Measurements from ENCODE around the gene ZNF154. TPM values are rescaled to one million over a fixed set of nuclear protein-coding genes. Genes with fewer than 3 reads are reported as not detected.

ZNF154 gene
- total and polyA plus RNA-seq, 2 experiments from 2014 or later: 2.2 to 2.6 TPM

DNA sequence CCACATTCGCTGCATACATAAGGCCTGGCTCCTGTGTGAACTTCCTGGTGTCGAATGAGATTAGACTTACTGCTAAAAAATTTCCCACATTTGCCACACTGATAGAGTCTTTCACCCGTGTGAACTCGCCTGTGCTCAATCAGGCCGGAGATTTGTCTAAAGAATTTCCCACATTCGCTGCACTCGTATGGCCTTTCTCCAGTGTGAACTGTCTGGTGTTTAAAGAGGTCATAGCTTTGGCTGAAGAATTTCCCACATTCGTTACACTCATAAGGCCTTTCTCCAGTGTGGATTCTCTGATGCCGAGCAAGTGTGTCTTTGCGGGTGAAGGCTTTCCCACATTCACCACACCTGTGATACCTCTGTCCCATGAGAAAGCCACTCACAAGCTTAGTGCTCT, 11.9 kb upstream of the ZNF154 start:
- H3K27me3 ChIP-seq (replicated peaks; ENCODE audit: insufficient read depth): no peaks in the 10 kb centered on the region
- in situ Hi-C loops (cut with MboI): no loop called here
- peaks cover 26% of the 10 kb centered on the region for H3K79me2 ChIP-seq (ENCODE audit: insufficient read depth)
- H4K20me1 ChIP-seq (ENCODE audit: insufficient read depth): no peaks in the 10 kb centered on the region
- H3F3A ChIP-seq (ENCODE audit: insufficient read depth): 0 out of 2 replicates have a peak, but pooled peaks cover 6% of the 10 kb centered on the region
- no peak for DNase-seq
- TF ChIP-seq EZH2phosphoT487 (IDR thresholded peaks at IDR 0.05; ENCODE audit: insufficient read depth, low read depth): no peak
- no peak for TF ChIP-seq EZH2 (IDR thresholded peaks at IDR 0.05; ENCODE audit: insufficient read depth, poor library complexity, severe bottlenecking)
- H3K9me3 ChIP-seq (ENCODE audit: low read depth): no peaks in the 10 kb centered on the region
- no peak overlapping the region for H3K4me3 ChIP-seq
- no peak overlapping the region for H3K4me2 ChIP-seq (ENCODE audit: unreplicated experiment)
- peaks cover 23% of the 10 kb centered on the region for H3K36me3 ChIP-seq (ENCODE audit: low read depth)
- no peaks in the 10 kb centered on the region for H3K9me2 ChIP-seq (ENCODE audit: insufficient read depth)
- 97 to 98% methylated on average over 10 of the region's 10 CpGs for WGBS, 2 experiments (ENCODE audit: low coverage in 1 of 2, low lambda C conversion rate in 2 of 2, missing lambda C conversion rate in 2 of 2)
- no peak overlapping the region for H3K9ac ChIP-seq
- H2AFZ ChIP-seq: no peak overlapping the region
- no peak overlapping the region for H3K27ac ChIP-seq
- H3K4me1 ChIP-seq (ENCODE audit: insufficient read depth): no peaks in the 10 kb centered on the region

DNA sequence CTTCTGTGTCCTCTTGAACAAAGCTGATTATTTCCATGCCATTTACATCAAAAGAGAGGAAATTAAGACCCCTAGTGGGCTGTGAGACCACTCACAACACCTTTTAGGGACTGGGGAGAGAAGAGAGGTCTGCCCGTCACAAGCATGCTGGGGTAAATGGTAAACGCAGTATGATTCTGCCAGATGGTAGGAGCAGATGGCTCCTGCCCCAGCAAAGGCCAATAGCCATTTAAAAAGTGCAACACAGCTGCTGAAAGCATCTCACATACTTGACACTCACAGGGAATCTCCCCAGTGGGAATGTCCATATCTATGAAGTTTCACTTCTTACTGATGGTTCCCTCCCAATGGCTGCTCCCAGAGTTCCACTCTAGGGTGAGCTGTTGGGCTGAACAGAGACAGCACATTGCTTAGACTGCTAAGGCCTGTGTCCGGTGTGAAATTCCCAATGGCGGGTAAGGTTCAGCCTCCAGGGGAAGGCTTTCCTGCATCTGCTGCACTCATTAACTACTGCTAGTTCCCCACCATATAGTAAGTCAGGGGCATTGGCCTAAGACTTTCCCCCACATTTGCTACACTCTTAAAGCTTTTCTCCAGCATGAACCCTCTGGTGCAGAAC, 11.0 kb upstream of the ZNF154 start:
- no peak overlapping the region for H3K27ac ChIP-seq
- no peaks in the 10 kb centered on the region for H3K27me3 ChIP-seq (replicated peaks; ENCODE audit: insufficient read depth)
- no peak overlapping the region for H2AFZ ChIP-seq
- H3K4me2 ChIP-seq (ENCODE audit: unreplicated experiment): no peak overlapping the region
- H3K36me3 ChIP-seq (ENCODE audit: low read depth): peaks cover 23% of the 10 kb centered on the region
- H4K20me1 ChIP-seq (ENCODE audit: insufficient read depth): no peaks in the 10 kb centered on the region
- no peak for DNase-seq
- no peaks in the 10 kb centered on the region for H3K9me3 ChIP-seq (ENCODE audit: low read depth)
- H3K9me2 ChIP-seq (ENCODE audit: insufficient read depth): no peaks in the 10 kb centered on the region
- H3K4me3 ChIP-seq: no peak overlapping the region
- 73 to 84% methylated on average over 4 of the region's 4 CpGs for WGBS, 2 experiments (ENCODE audit: low coverage in 1 of 2, low lambda C conversion rate in 2 of 2, missing lambda C conversion rate in 2 of 2)
- in situ Hi-C loops (cut with MboI): no loop called here
- peaks cover 18% of the 10 kb centered on the region for H3K79me2 ChIP-seq (ENCODE audit: insufficient read depth)
- H3K4me1 ChIP-seq (ENCODE audit: insufficient read depth): no peaks in the 10 kb centered on the region
- no peak overlapping the region for H3K9ac ChIP-seq
- TF ChIP-seq EZH2phosphoT487 (IDR thresholded peaks at IDR 0.05; ENCODE audit: insufficient read depth, low read depth) (no peak), EZH2 (IDR thresholded peaks at IDR 0.05; ENCODE audit: insufficient read depth, poor library complexity, severe bottlenecking) (no peak)
- 0 out of 2 replicates have a peak, but pooled peaks cover 6% of the 10 kb centered on the region for H3F3A ChIP-seq (ENCODE audit: insufficient read depth)

DNA sequence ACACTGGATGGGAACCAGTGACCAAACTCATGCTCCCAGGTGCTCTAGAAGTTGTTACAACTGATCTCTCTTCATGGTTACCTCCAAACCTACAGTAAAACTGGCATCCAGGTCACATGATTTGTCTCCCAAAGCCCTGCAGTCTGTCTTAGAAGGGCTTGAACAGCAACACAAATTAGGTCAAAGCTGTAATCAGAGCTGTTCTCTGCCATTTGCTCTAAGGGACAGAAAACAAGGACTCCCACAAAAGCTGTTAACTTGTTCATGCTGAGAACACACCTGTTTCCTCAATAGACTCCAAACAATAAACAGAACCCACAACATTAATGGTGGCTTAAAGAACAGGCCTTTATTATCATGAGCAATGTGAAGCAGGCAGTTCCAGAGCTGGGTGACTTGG, 10.4 kb upstream of the ZNF154 start:
- Histone ChIP-seq H3K79me2 (ENCODE audit: insufficient read depth) (peaks cover 12% of the 10 kb centered on the region), H2AFZ (no peak overlapping the region), H3K27me3 (replicated peaks; ENCODE audit: insufficient read depth) (no peaks in the 10 kb centered on the region), H3K9me2 (ENCODE audit: insufficient read depth) (no peaks in the 10 kb centered on the region), H3K27ac (no peak overlapping the region), H4K20me1 (ENCODE audit: insufficient read depth) (no peaks in the 10 kb centered on the region), H3K9me3 (ENCODE audit: low read depth) (no peaks in the 10 kb centered on the region), H3K4me3 (no peak overlapping the region), H3K4me1 (ENCODE audit: insufficient read depth) (no peaks in the 10 kb centered on the region), H3F3A (ENCODE audit: insufficient read depth) (0 out of 2 replicates have a peak, but pooled peaks cover 6% of the 10 kb centered on the region), H3K36me3 (ENCODE audit: low read depth) (peaks cover 23% of the 10 kb centered on the region), H3K9ac (no peak overlapping the region), H3K4me2 (ENCODE audit: unreplicated experiment) (no peak overlapping the region)
- in situ Hi-C loops (cut with MboI): no loop called here
- no peak for DNase-seq
- TF ChIP-seq EZH2 (IDR thresholded peaks at IDR 0.05; ENCODE audit: insufficient read depth, poor library complexity, severe bottlenecking) (no peak), EZH2phosphoT487 (IDR thresholded peaks at IDR 0.05; ENCODE audit: insufficient read depth, low read depth) (no peak)

DNA sequence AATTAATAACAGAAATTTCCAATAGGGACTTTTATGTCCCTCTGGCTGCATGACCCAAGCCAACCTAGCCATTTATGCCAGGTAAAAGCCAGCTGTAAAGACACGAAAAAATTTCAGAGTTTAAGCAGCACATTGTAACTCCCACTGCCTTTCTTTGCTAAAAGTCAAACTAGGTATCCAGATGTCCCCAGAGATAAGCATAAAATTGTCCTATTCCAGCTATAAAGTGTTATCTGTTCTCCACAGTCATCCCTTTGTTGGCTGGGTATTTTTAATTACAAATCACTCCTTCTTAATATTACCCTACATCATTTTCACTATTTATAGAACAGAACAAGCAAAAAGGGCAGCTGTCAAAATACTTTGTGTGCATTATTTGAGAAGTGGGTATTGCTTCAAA, 3.2 kb upstream of the ZNF154 start:
- no peak for DNase-seq
- Histone ChIP-seq H3K4me1 (ENCODE audit: insufficient read depth) (peaks cover 10% of the 10 kb centered on the region; the same call in 1 of the 2 replicates), H3K4me2 (ENCODE audit: unreplicated experiment) (no peak overlapping the region), H3K27me3 (replicated peaks; ENCODE audit: insufficient read depth) (no peaks in the 10 kb centered on the region), H3K36me3 (ENCODE audit: low read depth) (no peaks in the 10 kb centered on the region), H3K27ac (no peak overlapping the region), H3K9ac (no peak overlapping the region), H3K9me2 (ENCODE audit: insufficient read depth) (no peaks in the 10 kb centered on the region), H3K9me3 (ENCODE audit: low read depth) (no peaks in the 10 kb centered on the region), H3K4me3 (no peak overlapping the region), H3K79me2 (ENCODE audit: insufficient read depth) (peaks cover 12% of the 10 kb centered on the region), H2AFZ (no peak overlapping the region), H3F3A (ENCODE audit: insufficient read depth) (peaks cover 9% of the 10 kb centered on the region; the same call in 1 of the 2 replicates), H4K20me1 (ENCODE audit: insufficient read depth) (no peaks in the 10 kb centered on the region)
- TF ChIP-seq EZH2phosphoT487 (IDR thresholded peaks at IDR 0.05; ENCODE audit: insufficient read depth, low read depth) (no peak), EZH2 (IDR thresholded peaks at IDR 0.05; ENCODE audit: insufficient read depth, poor library complexity, severe bottlenecking) (no peak)
- 28 to 62% methylated on average over 1 of the region's 1 CpG for WGBS, 2 experiments (ENCODE audit: low coverage in 1 of 2, low lambda C conversion rate in 2 of 2, missing lambda C conversion rate in 2 of 2)
- in situ Hi-C loops (cut with MboI): no loop called here

All from GM23248 (cell line).